Suppressor macrophage treated with lipopolysaccharide for 1 hour (primary cell): Measurements from ENCODE around the gene DNAJC28.
"Not testable (repeated sequence)": the region's sequence is repeated elsewhere in the genome, so short reads cannot be mapped to it uniquely, and the experiment has no call there.

Experiments
- DNase-seq, 3 donors: peaks; one replicate each; pipeline ENCODE4 v3.0.0-alpha.2; 2020 to 2022

The DNAJC28 gene

GRCh38 chr21:33480481-33481103, 10.9 kb downstream of the DNAJC28 start:
- no peak for DNase-seq

- DNase-seq: peak; percentile 100
Observed at GRCh38 chr21:33479679-33480480, 11.6 kb downstream of the DNAJC28 start, which contains the start of gene TMEM50B. TMEM50B (minus strand) TSS chr21:33479974; CDS start chr21:33468885, 11,089 bp downstream.

GRCh38 chr21:33478935-33479678, 12.4 kb downstream of the DNAJC28 start:
- DNase-seq: peak; percentile 70 to 81 (median 79)

- no peak for DNase-seq
Observed at GRCh38 chr21:33478182-33478581, 13.3 kb downstream of the DNAJC28 start.

GRCh38 chr21:33477066-33477465, 14.4 kb downstream of the DNAJC28 start:
- DNase-seq: no peak

GRCh38 chr21:33473344-33473743, 18.2 kb downstream of the DNAJC28 start:
- DNase-seq: no peak

- DNase-seq: no peak
Observed at GRCh38 chr21:33470701-33471100, 20.8 kb downstream of the DNAJC28 start.

- DNase-seq: not testable (repeated sequence)
Observed at GRCh38 chr21:33469183-33469582, 22.3 kb downstream of the DNAJC28 start.

- DNase-seq: no peak
Observed at GRCh38 chr21:33461538-33462250, 29.8 kb downstream of the DNAJC28 start.

- no peak for DNase-seq
Observed at GRCh38 chr21:33458861-33459260, 32.7 kb downstream of the DNAJC28 start.

GRCh38 chr21:33455686-33456446, 35.6 kb downstream of the DNAJC28 start:
- DNase-seq: peak in 1 of 3 donors; percentile 28

- no peak for DNase-seq
Observed at GRCh38 chr21:33452362-33452761, 39.2 kb downstream of the DNAJC28 start.

GRCh38 chr21:33451634-33452071, 39.9 kb downstream of the DNAJC28 start:
- no peak for DNase-seq

GRCh38 chr21:33449616-33450015, 41.9 kb downstream of the DNAJC28 start:
- DNase-seq: no peak

GRCh38 chr21:33446620-33447019, 44.9 kb downstream of the DNAJC28 start:
- DNase-seq: not testable (repeated sequence)

- no peak for DNase-seq
Observed at GRCh38 chr21:33444499-33444898, 47.0 kb downstream of the DNAJC28 start.

- DNase-seq: no peak
Observed at GRCh38 chr21:33443194-33443593, 48.3 kb downstream of the DNAJC28 start.

GRCh38 chr21:33441489-33442477, 49.7 kb downstream of the DNAJC28 start:
- DNase-seq: peak in 2 of 3 donors; percentile 25 to 39
